Astrocyte (in vitro differentiated cells and primary cell): ENCODE results near the gene ATG3.

Experiments used
- EZH2 ChIP-seq: IDR thresholded peaks from 2 replicates; pipeline ENCODE4 v1.6.1; 2012; ENCODE audit warnings: mild to moderate bottlenecking, low read length, inconsistent platforms; ENCODE audit not compliant: insufficient read depth
- TF ChIP-seq, protein P1 (sequence below): IDR thresholded peaks from 2 replicates; pipeline ENCODE4 v1.5.1; 2011; ENCODE audit warnings: low read depth, mild to moderate bottlenecking, inconsistent platforms, low read length, moderate library complexity; ENCODE audit not compliant: insufficient read depth

- TF ChIP-seq, protein P1, sequence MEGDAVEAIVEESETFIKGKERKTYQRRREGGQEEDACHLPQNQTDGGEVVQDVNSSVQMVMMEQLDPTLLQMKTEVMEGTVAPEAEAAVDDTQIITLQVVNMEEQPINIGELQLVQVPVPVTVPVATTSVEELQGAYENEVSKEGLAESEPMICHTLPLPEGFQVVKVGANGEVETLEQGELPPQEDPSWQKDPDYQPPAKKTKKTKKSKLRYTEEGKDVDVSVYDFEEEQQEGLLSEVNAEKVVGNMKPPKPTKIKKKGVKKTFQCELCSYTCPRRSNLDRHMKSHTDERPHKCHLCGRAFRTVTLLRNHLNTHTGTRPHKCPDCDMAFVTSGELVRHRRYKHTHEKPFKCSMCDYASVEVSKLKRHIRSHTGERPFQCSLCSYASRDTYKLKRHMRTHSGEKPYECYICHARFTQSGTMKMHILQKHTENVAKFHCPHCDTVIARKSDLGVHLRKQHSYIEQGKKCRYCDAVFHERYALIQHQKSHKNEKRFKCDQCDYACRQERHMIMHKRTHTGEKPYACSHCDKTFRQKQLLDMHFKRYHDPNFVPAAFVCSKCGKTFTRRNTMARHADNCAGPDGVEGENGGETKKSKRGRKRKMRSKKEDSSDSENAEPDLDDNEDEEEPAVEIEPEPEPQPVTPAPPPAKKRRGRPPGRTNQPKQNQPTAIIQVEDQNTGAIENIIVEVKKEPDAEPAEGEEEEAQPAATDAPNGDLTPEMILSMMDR = no peak
- TF ChIP-seq EZH2 = no peak
Observed at GRCh38 chr3:112486811-112487505, 74.8 kb downstream of the ATG3 start.
